Heart left ventricle (tissue), 16 donors: ENCODE measurements around the gene CEP20. TPM values are rescaled to one million over a fixed set of nuclear protein-coding genes. Genes with fewer than 3 reads are reported as not detected.
A peak's percentile ranks its signal among the peaks of the same experiment; 100 is the strongest.

Experiments used
- ATAC-seq, 4 donors: fragments of 200-7000 bp; cut with Tn5 transposase; one replicate each; pipeline ENCODE4 v1.9.1; 2020 to 2022; ENCODE audit warnings: moderate library complexity in 4 of 4, mild to moderate bottlenecking in 3 of 4, moderate number of reproducible peaks in 1 of 4
- DNase-seq, 5 donors: peaks; one replicate each; pipeline ENCODE4 v3.0.0-alpha.2; 2020
- H3K27ac ChIP-seq, 12 donors: fragments of 200-600 bp; sonication (generic) in 4 of 12; one replicate each; pipeline versions ENCODE4 v1.5.0 to v1.8.0; 2016 to 2022; ENCODE audit warnings: mild to moderate bottlenecking in 2 of 12
- H3K27me3 ChIP-seq, 9 donors: fragments of 200-600 bp; sonication (generic) in 2 of 9; one replicate each; pipeline versions ENCODE4 v1.5.1 to v1.8.0; 2016 to 2022; ENCODE audit warnings: mild to moderate bottlenecking in 3 of 9
- H3K36me3 ChIP-seq, 9 donors: fragments of 200-600 bp; sonication (generic) in 2 of 9; one replicate each; pipeline versions ENCODE4 v1.5.0 to v1.8.0; 2018 to 2022; ENCODE audit warnings: mild to moderate bottlenecking in 2 of 9
- H3K4me1 ChIP-seq, 12 donors: fragments of 200-600 bp; sonication (generic) in 4 of 12; one replicate each; pipeline versions ENCODE4 v1.5.0 to v1.8.0; 2016 to 2022; ENCODE audit warnings: mild to moderate bottlenecking in 3 of 12
- H3K4me3 ChIP-seq, 12 donors: fragments of 200-600 bp; sonication (generic) in 4 of 12; one replicate each; pipeline versions ENCODE4 v1.5.0 to v1.8.0; 2017 to 2022; ENCODE audit warnings: mild to moderate bottlenecking in 9 of 12, moderate library complexity in 4 of 12
- H3K9me3 ChIP-seq, 12 donors: fragments of 200-600 bp; sonication (generic) in 4 of 12; one replicate each; pipeline versions ENCODE4 v1.5.0 to v1.8.0; 2016 to 2022; ENCODE audit warnings: mild to moderate bottlenecking in 1 of 12
- POLR2A ChIP-seq, 2 donors: fragments of 450-650 bp; IDR thresholded peaks; one replicate each; pipeline ENCODE4 v1.6.1; 2017; ENCODE audit warnings: antibody characterized with exemption in 2 of 2, mild to moderate bottlenecking in 2 of 2, moderate library complexity in 2 of 2
- WGBS, 4 donors: extraction: QIAGEN DNeasy Blood & Tissue Kit in 2 of 4; methylation state at CpG; one replicate each; pipeline versions ENCODE4 v1.1.5 to v1.1.7; 2013 to 2018; 5-methylcytosine and 5-hydroxymethylcytosine counted together
- intact Hi-C, 10 donors: fragments of 100-400 bp; cut with DNase I; formaldehyde crosslinking; loops; one replicate each; pipeline versions ENCODE4 v1.11.1 to v1.14.2; 2022
- polyA plus RNA-seq, 2 donors: library from polyadenylated mRNA; stranded (reverse); fragments of 200-250 nt; gene quantifications; one replicate each; pipeline ENCODE4 v1.2.3, GENCODE V29; 2013
- total RNA-seq, 9 donors: library from RNA; depleted of rRNA in 2 of 9; stranded (reverse); fragments of >200 nt in 2 of 9; fragmentation: NEBNext Ultra II Directional in 3 of 9; extraction: Animal tissue kit (Norgen Biotek cat#: 25700) in 3 of 9; gene quantifications; one replicate each; pipeline versions ENCODE4 v1.1.0 to v1.2.4, GENCODE V29; 2016 to 2023
- TF ChIP-seq, protein P1 (sequence below), 12 donors: fragments of 200-600 bp; sonication (generic) in 4 of 12; IDR thresholded peaks; one replicate each; pipeline versions ENCODE4 v1.5.0 to v1.8.0; 2018 to 2022; ENCODE audit warnings: antibody characterized with exemption in 12 of 12, mild to moderate bottlenecking in 5 of 12
- donor health status: ischemic (EF 13 %, LVEDD 7.1; RV severe dilation, severe dysfunction).
- donor health status: healthy with polysubstance abuse.
- donor health status: DM: no; HTN: yes; CAD: no.
- donor health status: DM: no; HTN: no; CAD: no.
- donor health status: ischemic (EF 25% LVEDD 6.9; RV normal size, moderate dysfunction).
- donor health status: ischemic (EF 25% LVEDD 5.7; RV mildly dilated, moderate dysfunction).
- donor health status: healthy.
- donor health status: DM: yes; HTN: yes; CAD: no.
- donor health status: ischemic (EF 35%, LVEDD 5.7; RV mildly dilated, moderate dysfunction).
- donor health status: nonischemic (EF 11% LVEDD 7.7; RV severe dilation, severe dysfunction).
- donor health status: DM: yes; HTN: yes; CAD: no.
- donor health status: PGD.
- donor health status: ischemic (EF 29% LVEDD 5.4; RV normal size, mild dysfunction).
- donor health status: nonischemic (EF 23%, LVEDD 6.1; RV moderate dilation, normal function).

The CEP20 gene
- total and polyA plus RNA-seq, 11 donors = 14.1 to 40.3 (median 28.0) TPM

DNA sequence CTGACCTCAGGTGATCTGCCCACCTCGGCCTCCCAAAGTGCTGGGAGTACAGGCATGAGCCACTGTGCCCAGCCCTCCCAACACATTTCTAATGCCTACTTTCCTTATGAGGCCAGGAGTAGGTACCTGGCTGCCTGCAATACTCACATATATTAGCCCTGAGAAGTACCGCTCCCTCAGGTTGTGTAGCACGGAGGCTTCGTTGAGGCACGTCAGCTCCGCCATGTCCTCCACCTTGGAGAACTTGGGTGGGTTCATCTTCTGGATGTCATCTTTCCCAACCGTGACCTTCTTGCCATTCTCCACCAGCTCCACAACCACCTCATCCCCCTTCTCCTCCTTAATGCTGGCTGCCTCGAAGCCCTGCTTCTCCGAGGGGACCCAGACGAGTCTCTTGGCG, 50.6 kb downstream of the CEP20 start:
- Histone ChIP-seq H3K4me3 (no peak overlapping the region), H3K9me3 (no peaks in the 10 kb centered on the region), H3K4me1 (peaks cover 0 to 5% (median 0%) of the 10 kb centered on the region in 12 donors), H3K27me3 (peaks cover 0 to 5% (median 0%) of the 10 kb centered on the region in 9 donors), H3K36me3 (no peaks in the 10 kb centered on the region), H3K27ac (peak overlapping the region in 1 of 12 donors; percentile 87)
- intact Hi-C loops = loop anchor here in 1 of 10 donors (10.0 kb wide), 1 partner anchor 53 kb away; no protein-coding TSS in a partner anchor
- DNase-seq = no peak
- WGBS, 4 donors = 94 to 97% (median 95%) methylated on average over 11 of the region's 11 CpGs
- TF ChIP-seq POLR2A (IDR thresholded peaks at IDR 0.05) = no peak
- TF ChIP-seq, protein P1, sequence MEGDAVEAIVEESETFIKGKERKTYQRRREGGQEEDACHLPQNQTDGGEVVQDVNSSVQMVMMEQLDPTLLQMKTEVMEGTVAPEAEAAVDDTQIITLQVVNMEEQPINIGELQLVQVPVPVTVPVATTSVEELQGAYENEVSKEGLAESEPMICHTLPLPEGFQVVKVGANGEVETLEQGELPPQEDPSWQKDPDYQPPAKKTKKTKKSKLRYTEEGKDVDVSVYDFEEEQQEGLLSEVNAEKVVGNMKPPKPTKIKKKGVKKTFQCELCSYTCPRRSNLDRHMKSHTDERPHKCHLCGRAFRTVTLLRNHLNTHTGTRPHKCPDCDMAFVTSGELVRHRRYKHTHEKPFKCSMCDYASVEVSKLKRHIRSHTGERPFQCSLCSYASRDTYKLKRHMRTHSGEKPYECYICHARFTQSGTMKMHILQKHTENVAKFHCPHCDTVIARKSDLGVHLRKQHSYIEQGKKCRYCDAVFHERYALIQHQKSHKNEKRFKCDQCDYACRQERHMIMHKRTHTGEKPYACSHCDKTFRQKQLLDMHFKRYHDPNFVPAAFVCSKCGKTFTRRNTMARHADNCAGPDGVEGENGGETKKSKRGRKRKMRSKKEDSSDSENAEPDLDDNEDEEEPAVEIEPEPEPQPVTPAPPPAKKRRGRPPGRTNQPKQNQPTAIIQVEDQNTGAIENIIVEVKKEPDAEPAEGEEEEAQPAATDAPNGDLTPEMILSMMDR (IDR thresholded peaks at IDR 0.05) = no peak
- no peak for ATAC-seq

DNA sequence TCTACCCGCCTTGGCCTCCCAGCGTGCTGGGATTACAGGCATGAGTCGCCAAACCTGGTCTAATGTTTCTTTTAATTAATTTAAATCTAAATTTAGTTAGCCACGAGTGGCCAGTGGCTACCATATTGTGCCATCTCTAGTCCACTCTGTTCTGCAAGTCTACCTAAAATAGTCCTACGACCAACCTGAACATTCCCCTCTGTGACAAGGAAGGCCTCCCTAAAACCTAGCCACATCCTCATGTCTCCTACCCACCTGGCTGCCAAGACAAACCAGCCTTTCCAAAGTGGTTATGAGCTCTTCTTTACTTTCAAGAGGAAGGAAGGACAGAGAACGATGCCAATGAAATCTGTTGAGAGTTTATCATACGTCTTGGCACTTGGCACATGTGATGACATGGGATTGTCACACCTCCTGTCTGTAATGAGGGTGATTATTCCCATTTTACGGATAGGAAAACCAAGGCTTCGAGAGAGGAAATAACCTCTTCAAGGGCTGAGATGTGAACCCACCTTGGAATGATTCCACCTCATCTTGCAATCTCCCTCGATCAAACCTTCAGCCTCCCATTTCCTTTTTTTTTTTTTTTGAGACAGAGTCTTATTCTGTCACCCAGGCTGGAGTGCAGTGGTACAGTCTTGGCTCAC, 51.3 kb downstream of the CEP20 start:
- ATAC-seq (no peak), DNase-seq (no peak)
- peaks cover 0 to 5% (median 0%) of the 10 kb centered on the region in 9 donors for H3K27me3 ChIP-seq
- H3K4me1 ChIP-seq = peaks cover 0 to 5% (median 0%) of the 10 kb centered on the region in 12 donors
- H3K27ac ChIP-seq = peak overlapping the region in 1 of 12 donors; percentile 87
- H3K9me3 ChIP-seq = no peaks in the 10 kb centered on the region
- TF ChIP-seq, protein P1 (IDR thresholded peaks at IDR 0.05) = no peak
- TF ChIP-seq POLR2A (IDR thresholded peaks at IDR 0.05) = no peak
- intact Hi-C loops = loop anchor here in 1 of 10 donors (10.0 kb wide), 1 partner anchor 52 kb away; no protein-coding TSS in a partner anchor
- H3K36me3 ChIP-seq = no peaks in the 10 kb centered on the region
- H3K4me3 ChIP-seq = no peak overlapping the region
- 79 to 83% (median 81%) methylated on average over 10 of the region's 10 CpGs for WGBS, 4 donors

DNA sequence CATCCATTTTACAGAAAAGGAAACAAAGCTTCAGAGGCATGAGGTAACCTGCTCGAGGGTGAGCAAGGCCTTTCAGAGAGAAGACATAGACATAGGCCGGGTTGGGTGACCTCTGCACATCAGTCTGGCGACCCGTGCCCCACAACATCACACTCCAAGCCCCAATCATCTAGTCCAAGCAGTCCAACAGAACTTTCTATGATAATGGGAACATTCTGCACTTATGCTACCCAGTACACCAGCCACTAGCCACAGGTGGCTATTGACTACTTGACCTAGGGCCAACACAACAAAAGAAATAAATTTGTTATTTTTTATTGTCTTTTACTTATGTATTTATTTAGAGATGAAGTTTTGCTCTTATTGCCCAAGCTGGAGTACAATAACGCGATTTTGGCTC, 52.3 kb downstream of the CEP20 start:
- Histone ChIP-seq H3K9me3 (no peaks in the 10 kb centered on the region), H3K27ac (peak overlapping the region in 1 of 12 donors; percentile 87), H3K27me3 (peaks cover 0 to 5% (median 0%) of the 10 kb centered on the region in 9 donors), H3K36me3 (no peaks in the 10 kb centered on the region), H3K4me3 (no peak overlapping the region), H3K4me1 (peaks cover 0 to 5% (median 0%) of the 10 kb centered on the region in 12 donors)
- WGBS, 4 donors = 88 to 95% (median 91%) methylated on average over 6 of the region's 6 CpGs
- intact Hi-C loops = loop anchor here in 1 of 10 donors (10.0 kb wide), 1 partner anchor 51 kb away; no protein-coding TSS in a partner anchor
- DNase-seq (no peak), ATAC-seq (no peak)
- TF ChIP-seq, protein P1 (IDR thresholded peaks at IDR 0.05) = no peak
- TF ChIP-seq POLR2A (IDR thresholded peaks at IDR 0.05) = no peak

DNA sequence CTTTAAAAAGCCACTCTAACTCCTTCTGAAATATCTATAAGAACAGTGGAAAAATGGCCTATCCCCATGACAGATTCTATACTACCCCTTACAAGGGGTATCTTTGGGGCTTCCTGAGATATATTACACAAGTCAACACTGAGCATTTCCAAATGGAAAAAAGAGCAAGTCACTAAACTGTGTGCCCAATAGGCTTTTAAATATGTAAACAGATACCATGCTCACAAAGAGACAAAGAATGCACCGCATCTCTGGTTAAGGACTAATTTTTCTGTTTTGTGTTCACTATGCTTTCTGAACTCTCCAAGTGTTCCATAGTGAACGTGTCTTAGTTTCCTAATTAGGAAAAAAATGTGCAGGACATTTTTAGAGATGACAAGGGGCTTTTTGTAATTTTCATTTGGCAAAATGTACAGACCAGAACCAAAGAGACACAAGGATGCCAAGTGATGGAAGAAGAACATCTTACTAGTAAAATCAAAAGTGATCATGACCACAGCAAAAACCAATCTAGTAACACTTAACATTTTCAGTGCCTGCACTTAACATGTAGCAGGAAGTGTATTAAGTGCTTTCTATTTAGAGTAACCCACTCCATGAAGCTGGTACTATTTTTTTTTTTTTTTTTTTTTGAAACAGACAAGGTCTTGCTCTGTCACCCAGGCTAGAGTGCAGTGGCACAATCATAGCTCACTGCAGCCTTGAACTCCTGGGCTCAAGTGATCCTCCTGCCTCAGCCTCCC, 53.1 kb downstream of the CEP20 start:
- TF ChIP-seq, protein P1 (IDR thresholded peaks at IDR 0.05) = no peak
- TF ChIP-seq POLR2A (IDR thresholded peaks at IDR 0.05) = no peak
- no peaks in the 10 kb centered on the region for H3K36me3 ChIP-seq

More for the DNA sequence above, 53.1 kb downstream of the CEP20 start:
- Histone ChIP-seq H3K4me1 (peaks cover 0 to 5% (median 0%) of the 10 kb centered on the region in 12 donors), H3K27ac (peak overlapping the region in 1 of 12 donors; percentile 87), H3K9me3 (no peaks in the 10 kb centered on the region), H3K27me3 (peaks cover 0 to 2% (median 0%) of the 10 kb centered on the region in 9 donors), H3K4me3 (no peak overlapping the region)
- no peak for DNase-seq
- no peak for ATAC-seq
- 38 to 44% (median 41%) methylated on average over 2 of the region's 2 CpGs for whole genome bisulfite sequencing, 4 donors
- intact Hi-C loops = loop anchor here in 1 of 10 donors (10.0 kb wide), 1 partner anchor 51 kb away; no protein-coding TSS in a partner anchor
